A549 (cell line): ENCODE results near the gene MEOX1. TPM values are rescaled to one million over a fixed set of nuclear protein-coding genes. Genes with fewer than 3 reads are reported as not detected.

Experiments
- ATAC-seq, 2 experiments: fragments of 200-7000 bp in 1 of 2; fragments of >200 bp in 1 of 2; cut with Nextera tagmentation in 1 of 2; cut with Tn5 transposase in 1 of 2; 3 replicates each; pipeline versions ENCODE4 v1.8.0 to v1.9.1; 2018 to 2020; ENCODE audit warnings: mild to moderate bottlenecking in 1 of 2, moderate library complexity in 1 of 2
- CTCF ChIA-PET: fragments of 300-600 bp; sonication (Branson Sonifier 250); formaldehyde crosslinking; extraction: SDS; loops from one replicate; lab custom pipeline; 2021; ENCODE audit warnings: antibody characterized with exemption, inconsistent platforms; lab: Yijun Ruan, JAX
- POLR2A ChIA-PET: fragments of 350-600 bp; formaldehyde crosslinking; extraction: SDS; loops from one replicate; lab custom pipeline; 2021; ENCODE audit warnings: antibody characterized with exemption, inconsistent platforms; lab: Yijun Ruan, JAX
- DNase-seq, 2 experiments: peaks; one replicate each; pipeline versions ENCODE4 v3.0.0 to v3.0.0-alpha.2; 2011 to 2016; ENCODE audit warnings: low read depth in 1 of 2, low spot score in 1 of 2
- FAIRE-seq: peaks from 2 replicates; lab custom pipeline; 2011; peaks lifted over from hg19 to GRCh38; lab: Jason Lieb, UNC
- H3K27ac ChIP-seq, 2 experiments: fragments of >200 bp; sonication (Bioruptor Twin); formaldehyde crosslinking; 3 replicates each; pipeline ENCODE4 v1.5.1; 2016 to 2017
- H3K4me1 ChIP-seq: fragments of >200 bp; sonication (Bioruptor Twin); formaldehyde crosslinking; 3 replicates; pipeline ENCODE4 v1.6.1; 2016
- H3K4me2 ChIP-seq: fragments of >200 bp; sonication (Bioruptor Twin); formaldehyde crosslinking; 3 replicates; pipeline ENCODE4 v1.6.1; 2016
- H3K4me3 ChIP-seq: fragments of >200 bp; sonication (Bioruptor Twin); formaldehyde crosslinking; 3 replicates; pipeline ENCODE4 v1.5.1; 2016
- H3K9me3 ChIP-seq: fragments of >200 bp; sonication (Bioruptor Twin); formaldehyde crosslinking; 3 replicates; pipeline ENCODE4 v1.6.1; 2016
- ATOH8 ChIP-seq: fragments of 250-450 bp; sonication (Bioruptor Pico); IDR thresholded peaks from 2 replicates; pipeline ENCODE4 v1.5.0; 2020; ENCODE audit warnings: low read depth, mild to moderate bottlenecking, moderate library complexity
- BCL3 ChIP-seq: fragments of >200 bp; sonication (Bioruptor Twin); formaldehyde crosslinking; IDR thresholded peaks from 3 replicates; pipeline ENCODE4 v1.6.1; 2016
- CBX2 ChIP-seq: fragments of 200-600 bp; sonication (generic); IDR thresholded peaks from 2 replicates; pipeline ENCODE4 v1.6.1; 2016; ENCODE audit warnings: low read depth, mild to moderate bottlenecking, borderline replicate concordance
- CBX8 ChIP-seq: fragments of 200-600 bp; sonication (generic); IDR thresholded peaks from 2 replicates; pipeline ENCODE4 v1.6.1; 2016
- CHD4 ChIP-seq: fragments of 200-600 bp; sonication (generic); IDR thresholded peaks from 2 replicates; pipeline ENCODE4 v1.6.1; 2016; ENCODE audit warnings: antibody characterized with exemption, mild to moderate bottlenecking, borderline replicate concordance
- EHMT2 ChIP-seq: fragments of 200-600 bp; sonication (generic); IDR thresholded peaks from 2 replicates; pipeline ENCODE4 v1.6.1; 2016; ENCODE audit warnings: antibody characterized with exemption, low read depth, mild to moderate bottlenecking, moderate library complexity
- ELK1 ChIP-seq: fragments of 150-350 bp; IDR thresholded peaks from 2 replicates; pipeline ENCODE4 v1.6.1; 2014; ENCODE audit warnings: low read depth, mild to moderate bottlenecking, low read length
- EP300 ChIP-seq, 2 experiments: fragments of >200 bp; sonication (Bioruptor Twin); formaldehyde crosslinking; IDR thresholded peaks; 2 replicates in 1 of 2; 3 replicates in 1 of 2; pipeline ENCODE4 v1.6.1; 2016 to 2017
- ESRRA ChIP-seq: fragments of 150-350 bp; IDR thresholded peaks from 2 replicates; pipeline ENCODE4 v1.6.1; 2014; ENCODE audit warnings: mild to moderate bottlenecking, low read length, borderline replicate concordance
- FOSL2 ChIP-seq, 2 experiments: fragments of 450-650 bp in 1 of 2; fragments of >200 bp in 1 of 2; sonication (Bioruptor Twin) in 1 of 2; formaldehyde crosslinking; IDR thresholded peaks; 2 replicates each; pipeline versions ENCODE4 v1.5.0 to v1.6.1; 2016 to 2020; ENCODE audit warnings: mild to moderate bottlenecking in 1 of 2, moderate library complexity in 1 of 2
- GATA3 ChIP-seq: IDR thresholded peaks from 2 replicates; pipeline ENCODE4 v1.6.1; 2012; ENCODE audit warnings: borderline replicate concordance
- HMGXB4 ChIP-seq: fragments of 250-450 bp; sonication (Bioruptor Pico); IDR thresholded peaks from 2 replicates; pipeline ENCODE4 v1.5.0; 2021; ENCODE audit warnings: mild to moderate bottlenecking, moderate library complexity, borderline replicate concordance
- HOXB13 ChIP-seq: fragments of 250-450 bp; sonication (Bioruptor Pico); IDR thresholded peaks from 2 replicates; pipeline ENCODE4 v1.5.0; 2020; ENCODE audit warnings: low read depth, mild to moderate bottlenecking, moderate library complexity
- JUNB ChIP-seq: fragments of >200 bp; sonication (Bioruptor Twin); formaldehyde crosslinking; IDR thresholded peaks from 2 replicates; pipeline ENCODE4 v1.6.1; 2016
- KDM1A ChIP-seq: fragments of 200-600 bp; sonication (generic); IDR thresholded peaks from 2 replicates; pipeline ENCODE4 v1.6.1; 2016; ENCODE audit warnings: low read depth, mild to moderate bottlenecking
- MAFK ChIP-seq: fragments of 450-650 bp; IDR thresholded peaks from 2 replicates; pipeline ENCODE4 v1.6.1; 2014; ENCODE audit not compliant: partially characterized antibody
- MAX ChIP-seq: IDR thresholded peaks from 2 replicates; pipeline ENCODE4 v1.6.1; 2012
- POLR2A ChIP-seq: IDR thresholded peaks from 2 replicates; pipeline ENCODE4 v1.6.1; 2012; ENCODE audit warnings: mild to moderate bottlenecking, low read length
- RAD21 ChIP-seq, 2 experiments: fragments of >200 bp in 1 of 2; sonication (Bioruptor Twin) in 1 of 2; formaldehyde crosslinking in 1 of 2; IDR thresholded peaks in 1 of 2; conservative IDR thresholded peaks in 1 of 2; 2 replicates in 1 of 2; 3 replicates in 1 of 2; pipeline ENCODE4 v1.6.1; 2012 to 2018; ENCODE audit warnings: inconsistent platforms in 1 of 2
- RCOR1 ChIP-seq: fragments of 150-350 bp; IDR thresholded peaks from 2 replicates; pipeline ENCODE4 v1.6.1; 2014; ENCODE audit warnings: antibody characterized with exemption, low read length, low read depth
- REST ChIP-seq: fragments of 200-600 bp; sonication (generic); IDR thresholded peaks from 2 replicates; pipeline ENCODE4 v1.6.1; 2016; ENCODE audit warnings: antibody characterized with exemption, mild to moderate bottlenecking, moderate library complexity
- TFCP2L1 ChIP-seq: fragments of 250-450 bp; sonication (Bioruptor Pico); IDR thresholded peaks from 2 replicates; pipeline ENCODE4 v1.5.0; 2021; ENCODE audit warnings: mild to moderate bottlenecking
- TP53 ChIP-seq: fragments of 250-450 bp; sonication (Bioruptor Pico); IDR thresholded peaks from 2 replicates; pipeline ENCODE4 v1.5.0; 2021; ENCODE audit warnings: mild to moderate bottlenecking, moderate library complexity
- ZSCAN20 ChIP-seq: fragments of 250-450 bp; sonication (Bioruptor Pico); IDR thresholded peaks from 2 replicates; pipeline ENCODE4 v1.8.0; 2022; ENCODE audit warnings: mild to moderate bottlenecking, moderate library complexity
- WGBS: methylation state at CpG from one replicate; pipeline ENCODE4 v1.1.6; 2017; ENCODE audit errors: missing lambda C conversion rate; 5-methylcytosine and 5-hydroxymethylcytosine counted together
- polyA plus RNA-seq, 4 experiments: library from polyadenylated mRNA; depleted of rRNA in 3 of 4; stranded (reverse); fragments of >200 nt; fragmentation: RNase III in 1 of 4; extraction: RNeasy Plus Mini Kit Qiagen cat#74134 plus additional on column Dnase treatment in 1 of 4; gene quantifications; 2 replicates in 3 of 4; 3 replicates in 1 of 4; pipeline ENCODE4 v1.2.3, GENCODE V29; 2011 to 2017

The MEOX1 gene
- polyA plus RNA-seq, 2 of the 4 experiments (the other 2 are of a cell fraction), result not detected

- no peak for FAIRE-seq
- 80% methylated on average over 37 of the region's 72 CpGs for WGBS
- DNase-seq, result no peak
- Histone ChIP-seq H3K4me1 (no peaks in the 10 kb centered on the region), H3K9me3 (no peaks in the 10 kb centered on the region), H3K27ac (no peak overlapping the region), H3K4me2 (no peak overlapping the region), H3K4me3 (no peak overlapping the region)
- no peak for TF ChIP-seq EHMT2
- no peak for TF ChIP-seq CHD4
- TF ChIP-seq JUNB, result no peak
- no peak for TF ChIP-seq ATOH8
- no peak for TF ChIP-seq MAFK
- no peak for TF ChIP-seq CBX8
- no peak for TF ChIP-seq ZSCAN20 (CRISPR knock-in tag)
- no peak for TF ChIP-seq CBX2
- TF ChIP-seq GATA3, result no peak
- no peak for TF ChIP-seq BCL3
- no peak for TF ChIP-seq MAX
- no peak for TF ChIP-seq ESRRA
- TF ChIP-seq ELK1, result no peak
- no peak for TF ChIP-seq HOXB13 (CRISPR knock-in tag)
- TF ChIP-seq REST, result no peak
- no peak for TF ChIP-seq EP300 (IDR thresholded peaks at IDR 0.05)
- ChIA-PET POLR2A (no interaction called here), CTCF (interaction anchor here (3.2 to 25.1 kb wide), 2 partner anchors 69 to 114 kb away, joined by 14 to 207 read pairs; no protein-coding TSS in a partner anchor)
- no peak for ATAC-seq
These were observed 15.8 kb downstream of the MEOX1 start for GRCh38 chr17:43645765-43646481.

GRCh38 chr17:43645450-43645764, 16.3 kb downstream of the MEOX1 start:
- H3K4me3 ChIP-seq, result no peak overlapping the region
- TF ChIP-seq ESRRA (no peak), HMGXB4 (CRISPR knock-in tag) (no peak), POLR2A (no peak), RAD21 (conservative IDR thresholded peaks at IDR 0.05 in 1 of 2, IDR thresholded peaks at IDR 0.05 in 1 of 2) (no peak), CBX2 (no peak), CHD4 (no peak), TFCP2L1 (CRISPR knock-in tag) (no peak), TP53 (CRISPR knock-in tag) (no peak), RCOR1 (no peak), KDM1A (no peak), FOSL2 (IDR thresholded peaks at IDR 0.05) (no peak), FOSL2 (CRISPR knock-in tag; IDR thresholded peaks at IDR 0.05) (no peak), BCL3 (no peak)

More at GRCh38 chr17:43645450-43645764, 16.3 kb downstream of the MEOX1 start:
- no peak overlapping the region for H3K4me2 ChIP-seq
- no peaks in the 10 kb centered on the region for H3K9me3 ChIP-seq
- WGBS, result 95% methylated on average over 16 of the region's 16 CpGs
- CTCF ChIA-PET, result interaction anchor here (25.1 kb wide), 1 partner anchor 68 kb away, joined by 207 read pairs; no protein-coding TSS in a partner anchor
- ATAC-seq (no peak), DNase-seq (no peak), FAIRE-seq (no peak)
- H3K27ac ChIP-seq, result no peak overlapping the region
- H3K4me1 ChIP-seq, result no peaks in the 10 kb centered on the region
- POLR2A ChIA-PET, result no interaction called here
